H1 (cell line): ENCODE measurements around the gene RANBP6. TPM values are rescaled to one million over a fixed set of nuclear protein-coding genes. Genes with fewer than 3 reads are reported as not detected.
A peak's percentile ranks its signal among the peaks of the same experiment; 100 is the strongest.

Experiments
- CTCF ChIA-PET: fragments of 300-600 bp; sonication (Branson Sonifier 250); formaldehyde crosslinking; loops from one replicate; lab custom pipeline; 2021; ENCODE audit not compliant: partially characterized antibody; lab: Charles Lee
- POLR2A ChIA-PET: fragments of 300-600 bp; sonication (Branson Sonifier 250); formaldehyde crosslinking; loops from one replicate; lab custom pipeline; 2021; ENCODE audit warnings: inconsistent platforms; ENCODE audit not compliant: partially characterized antibody; lab: Charles Lee
- DNase-seq, 2 experiments: peaks; one replicate each; pipeline versions ENCODE4 v3.0.0 to v3.0.0-alpha.2; 2010 to 2022; ENCODE audit warnings: low spot score in 2 of 2, low read depth in 1 of 2, mixed read lengths in 1 of 2
- FAIRE-seq: peaks from 2 replicates; lab custom pipeline; 2011; peaks lifted over from hg19 to GRCh38; lab: Jason Lieb, UNC
- H2AFZ ChIP-seq: 2 replicates; pipeline ENCODE4 v1.8.1; 2012; ENCODE audit warnings: low read length, inconsistent platforms
- H2AK5ac ChIP-seq: 2 replicates; pipeline ENCODE4 v1.6.1; 2013; ENCODE audit warnings: low read depth, low read length
- H2BK120ac ChIP-seq: replicated peaks from 2 replicates; pipeline ENCODE3; 2013; ENCODE audit warnings: low read depth, low read length, inconsistent platforms
- H2BK12ac ChIP-seq: 2 replicates; pipeline ENCODE4 v1.6.1; 2013; ENCODE audit warnings: low read depth, low read length
- H2BK15ac ChIP-seq: 2 replicates; pipeline ENCODE4 v1.6.1; 2013; ENCODE audit warnings: low read length
- H2BK20ac ChIP-seq: 2 replicates; pipeline ENCODE4 v1.6.1; 2013; ENCODE audit warnings: low read length
- H2BK5ac ChIP-seq: 2 replicates; pipeline ENCODE4 v1.6.1; 2013; ENCODE audit warnings: low read depth, low read length
- H3K14ac ChIP-seq: 2 replicates; pipeline ENCODE4 v1.6.1; 2013; ENCODE audit warnings: inconsistent platforms; ENCODE audit not compliant: insufficient read length
- H3K18ac ChIP-seq: 2 replicates; pipeline ENCODE4 v1.6.1; 2013; ENCODE audit warnings: low read length; ENCODE audit errors: extremely low read depth
- H3K23ac ChIP-seq: 2 replicates; pipeline ENCODE4 v1.6.1; 2013; ENCODE audit warnings: inconsistent platforms; ENCODE audit not compliant: insufficient read length
- H3K23me2 ChIP-seq: 2 replicates; pipeline ENCODE4 v1.6.1; 2013; ENCODE audit warnings: low read depth, low read length
- H3K27ac ChIP-seq: 2 replicates; pipeline ENCODE4 v1.6.1; 2011; ENCODE audit warnings: low read depth, low read length, inconsistent platforms
- H3K27me3 ChIP-seq, 4 experiments: replicated peaks in 1 of 4; 1 replicate in 1 of 4; 2 replicates in 3 of 4; pipeline versions ENCODE4 v1.6.1 to v1.8.1; 2011 to 2013; ENCODE audit warnings: low read length in 3 of 4, mild to moderate bottlenecking in 3 of 4, inconsistent platforms in 2 of 4, mixed read lengths in 2 of 4, moderate library complexity in 1 of 4; ENCODE audit not compliant: control insufficient read depth in 3 of 4, insufficient read depth in 3 of 4; ENCODE audit errors: extremely low read depth in 1 of 4
- H3K36me3 ChIP-seq, 4 experiments: 2 replicates each; pipeline versions ENCODE4 v1.6.1 to v1.8.1; 2011 to 2013; ENCODE audit warnings: mild to moderate bottlenecking in 4 of 4, low read length in 3 of 4, moderate library complexity in 2 of 4, control low read depth in 1 of 4, inconsistent platforms in 1 of 4; ENCODE audit not compliant: insufficient read depth in 4 of 4, control insufficient read depth in 2 of 4
- H3K4ac ChIP-seq: replicated peaks from 2 replicates; pipeline ENCODE3; 2013; ENCODE audit warnings: low read length, low read depth, mixed read lengths, inconsistent platforms; ENCODE audit not compliant: insufficient read length
- H3K4me1 ChIP-seq, 4 experiments: replicated peaks in 1 of 4; 1 replicate in 1 of 4; 2 replicates in 3 of 4; pipeline versions ENCODE4 v1.6.1 to v1.8.1; 2011 to 2013; ENCODE audit warnings: low read length in 3 of 4, inconsistent platforms in 2 of 4, mixed read lengths in 1 of 4; ENCODE audit not compliant: insufficient read depth in 4 of 4, control insufficient read depth in 3 of 4
- H3K4me2 ChIP-seq, 2 experiments: 2 replicates each; pipeline versions ENCODE4 v1.6.1 to v1.8.1; 2011 to 2013; ENCODE audit warnings: low read depth in 2 of 2, low read length in 2 of 2, control low read depth in 1 of 2, inconsistent platforms in 1 of 2, mild to moderate bottlenecking in 1 of 2; ENCODE audit not compliant: insufficient read depth in 1 of 2
- H3K4me3 ChIP-seq, 4 experiments: fragments of 200-600, 300-600 bp in 1 of 4; sonication (generic), shearing (Covaris generic), sonication (Bioruptor Twin) in 1 of 4; 2 replicates each; pipeline versions ENCODE4 v1.5.1 to v1.8.1; 2011 to 2016; ENCODE audit warnings: low read length in 4 of 4, low read depth in 3 of 4, control low read depth in 2 of 4, inconsistent platforms in 2 of 4, mild to moderate bottlenecking in 2 of 4, mixed read lengths in 1 of 4, moderate library complexity in 1 of 4; ENCODE audit not compliant: insufficient read depth in 2 of 4; ENCODE audit errors: extremely low read depth in 1 of 4
- H3K56ac ChIP-seq: replicated peaks from 2 replicates; pipeline ENCODE3; 2013; ENCODE audit warnings: low read depth, mild to moderate bottlenecking, mixed read lengths, low read length, inconsistent platforms; ENCODE audit not compliant: insufficient read length
- H3K79me1 ChIP-seq: 2 replicates; pipeline ENCODE4 v1.6.1; 2013; ENCODE audit warnings: low read depth, low read length, control low read depth
- H3K79me2 ChIP-seq, 2 experiments: 2 replicates each; pipeline versions ENCODE4 v1.6.1 to v1.8.1; 2012 to 2013; ENCODE audit warnings: low read length in 2 of 2, mild to moderate bottlenecking in 2 of 2, inconsistent platforms in 1 of 2; ENCODE audit not compliant: insufficient read depth in 2 of 2, control insufficient read depth in 1 of 2
- H3K9ac ChIP-seq, 4 experiments: replicated peaks in 1 of 4; 1 replicate in 1 of 4; 2 replicates in 3 of 4; pipeline versions ENCODE4 v1.6.1 to v1.8.1; 2011 to 2013; ENCODE audit warnings: low read depth in 3 of 4, low read length in 3 of 4, control low read depth in 2 of 4, mild to moderate bottlenecking in 2 of 4, moderate library complexity in 2 of 4, inconsistent platforms in 1 of 4; ENCODE audit errors: extremely low read depth in 1 of 4
- H3K9me3 ChIP-seq, 2 experiments: 2 replicates each; pipeline versions ENCODE4 v1.6.1 to v1.8.1; 2012 to 2013; ENCODE audit warnings: mild to moderate bottlenecking in 2 of 2, moderate library complexity in 2 of 2, control low read depth in 1 of 2, inconsistent platforms in 1 of 2, low read depth in 1 of 2, low read length in 1 of 2, mixed read lengths in 1 of 2; ENCODE audit not compliant: insufficient read depth in 2 of 2
- H4K20me1 ChIP-seq, 2 experiments: replicated peaks in 1 of 2; 2 replicates each; pipeline versions ENCODE3 to v1.8.1; 2011 to 2013; ENCODE audit warnings: inconsistent platforms in 2 of 2, low read length in 2 of 2, mild to moderate bottlenecking in 1 of 2; ENCODE audit not compliant: insufficient read depth in 2 of 2, control insufficient read depth in 1 of 2
- H4K5ac ChIP-seq: 2 replicates; pipeline ENCODE4 v1.6.1; 2013; ENCODE audit warnings: low read length, low read depth, mixed read lengths, inconsistent platforms; ENCODE audit not compliant: insufficient read length
- H4K8ac ChIP-seq: 2 replicates; pipeline ENCODE4 v1.8.0; 2013; ENCODE audit warnings: mild to moderate bottlenecking, moderate library complexity, low read length, inconsistent platforms; ENCODE audit not compliant: insufficient read depth; ENCODE audit errors: extremely low read depth
- H4K91ac ChIP-seq: replicated peaks from 2 replicates; pipeline ENCODE3; 2013; ENCODE audit warnings: low read length, mixed read lengths, inconsistent platforms; ENCODE audit not compliant: insufficient read length
- ASH2L ChIP-seq: fragments of 200-600, 300-600 bp; sonication (generic); IDR thresholded peaks from one replicate; pipeline ENCODE4 v1.7.1; 2017; ENCODE audit warnings: low read length
- CHD1 ChIP-seq: IDR thresholded peaks from 2 replicates; pipeline ENCODE4 v1.6.1; 2012; ENCODE audit warnings: low read depth, low read length, improper control_type of control experiment
- JUND ChIP-seq: IDR thresholded peaks from 2 replicates; pipeline ENCODE4 v1.6.1; 2011; ENCODE audit warnings: mild to moderate bottlenecking, improper control_type of control experiment, low read length
- MAFK ChIP-seq: IDR thresholded peaks from 2 replicates; pipeline ENCODE4 v1.6.1; 2012; ENCODE audit warnings: low read depth, mild to moderate bottlenecking, improper control_type of control experiment, low read length
- NRF1 ChIP-seq: IDR thresholded peaks from 2 replicates; pipeline ENCODE4 v1.6.1; 2011; ENCODE audit warnings: mild to moderate bottlenecking, low read depth, low read length, improper control_type of control experiment
- RAD21 ChIP-seq, 2 experiments: IDR thresholded peaks in 1 of 2; conservative IDR thresholded peaks in 1 of 2; 2 replicates each; pipeline ENCODE4 v1.6.1; 2011; ENCODE audit warnings: low read depth in 2 of 2, low read length in 2 of 2, improper control_type of control experiment in 1 of 2, inconsistent platforms in 1 of 2, mild to moderate bottlenecking in 1 of 2, moderate library complexity in 1 of 2
- SUZ12 ChIP-seq: fragments of 200-600 bp; sonication (generic); IDR thresholded peaks from 2 replicates; pipeline ENCODE4 v1.6.1; 2012; ENCODE audit warnings: mild to moderate bottlenecking, inconsistent platforms, low read length, moderate library complexity, mixed read lengths
- WGBS, 2 experiments: shearing (Covaris generic) in 1 of 2; methylation state at CpG; one replicate each; pipeline versions ENCODE4 v1.1.6 to v1.1.7; 2013 to 2015; ENCODE audit warnings: low lambda C conversion rate in 2 of 2, mixed read lengths in 2 of 2, inconsistent platforms in 1 of 2, low coverage in 1 of 2, missing lambda C conversion rate in 1 of 2; ENCODE audit not compliant: insufficient replicate concordance in 2 of 2, insufficient coverage in 1 of 2, insufficient read length in 1 of 2; ENCODE audit errors: extremely low coverage in 1 of 2, missing lambda C conversion rate in 1 of 2; 5-methylcytosine and 5-hydroxymethylcytosine counted together
- polyA plus RNA-seq, 7 experiments: library from polyadenylated mRNA; depleted of rRNA in 3 of 7; stranded (reverse) in 5 of 7; unstranded in 2 of 7; fragments of >200 nt in 5 of 7; fragments of 200-250 nt in 2 of 7; gene quantifications; 1 replicate in 5 of 7; 2 replicates in 1 of 7; 4 replicates in 1 of 7; pipeline versions ENCODE4 v1.2.1 to v1.2.3, GENCODE V29; 2011 to 2013; ENCODE audit warnings: missing spikeins in 2 of 7, mixed read lengths in 2 of 7
- total RNA-seq: library from RNA; stranded (reverse); fragmentation: NEBNext Ultra II Directional; extraction: Animal tissue kit (Norgen Biotek cat#: 25700); gene quantifications from 2 replicates; pipeline ENCODE4 v1.2.1, GENCODE V29; 2021
- TF ChIP-seq, protein P1 (sequence below), 3 experiments: IDR thresholded peaks; 1 replicate in 2 of 3; 2 replicates in 1 of 3; pipeline versions ENCODE4 v1.5.1 to v1.6.1; 2011; ENCODE audit warnings: low read length in 3 of 3, mild to moderate bottlenecking in 3 of 3, inconsistent platforms in 2 of 3, low read depth in 1 of 3, moderate library complexity in 1 of 3; ENCODE audit not compliant: insufficient read depth in 1 of 3; ENCODE audit errors: control extremely low read depth in 1 of 3

The RANBP6 gene
- total and polyA plus RNA-seq, 2 of the 8 experiments (the other 6 are each of a cell fraction or from before 2014, with no cell fraction given), result 5.7 to 18.8 TPM

DNA sequence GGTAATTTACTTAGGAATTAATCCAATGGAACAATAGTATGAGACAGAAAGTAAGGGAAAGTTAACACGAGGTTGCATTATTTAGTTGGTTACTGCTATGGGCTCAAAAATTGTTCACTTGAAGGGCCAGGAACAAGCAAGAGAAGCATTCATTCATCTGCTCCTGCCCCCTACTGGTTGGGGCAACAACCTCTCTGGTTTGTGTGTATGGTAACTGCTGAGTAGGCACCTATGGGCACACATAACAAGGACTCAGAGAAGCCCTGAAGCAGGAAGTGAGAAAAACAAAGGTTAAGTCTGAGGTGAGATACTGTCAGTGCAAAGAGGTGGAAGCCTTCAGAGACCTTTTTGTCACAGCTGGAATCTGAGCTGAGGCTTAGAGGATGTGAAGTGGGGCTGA is 34.4 kb upstream of the RANBP6 start:
- Histone ChIP-seq H3K27me3 (no peaks in the 10 kb centered on the region), H3K79me1 (no peaks in the 10 kb centered on the region), H4K91ac (no peak overlapping the region), H2BK20ac (no peak overlapping the region), H2AFZ (peak overlapping the region; percentile 0; the same call in 1 of the 2 replicates), H3K79me2 (no peaks in the 10 kb centered on the region), H4K8ac (no peak overlapping the region), H2BK120ac (no peak overlapping the region), H2BK12ac (no peak overlapping the region), H3K23ac (no peak overlapping the region), H3K9ac (no peak overlapping the region), H3K27ac (no peak overlapping the region), H3K4me3 (no peak overlapping the region), H3K18ac (no peak overlapping the region), H2BK15ac (no peak overlapping the region), H3K56ac (no peak overlapping the region), H2AK5ac (no peak overlapping the region), H4K5ac (no peak overlapping the region), H3K23me2 (no peaks in the 10 kb centered on the region; the same call in 1 of the 2 replicates), H3K4me1 (0 out of 7 replicates have a peak, but pooled peaks cover 0 to 4% (median 0%) of the 10 kb centered on the region in 4 experiments), H3K4ac (no peak overlapping the region), H3K9me3 (no peaks in the 10 kb centered on the region), H3K4me2 (no peak overlapping the region), H3K36me3 (no peaks in the 10 kb centered on the region), H4K20me1 (no peaks in the 10 kb centered on the region)
- no peak for DNase-seq
- ChIA-PET CTCF (interaction anchor here (0.7 to 3.2 kb wide), 5 partner anchors 19 to 363 kb away, joined by 3 to 26 read pairs (median 4); no protein-coding TSS in a partner anchor), POLR2A (no interaction called here)
- WGBS, 2 experiments, result 57% methylated on average over 1 of the region's 1 CpG; no CpG with 5 or more reads in 1 of the 2 experiments
- no peak for FAIRE-seq
- peak; percentile 35 to 54; a peak in 3 of 4 replicates for TF ChIP-seq RAD21 (IDR thresholded peaks at IDR 0.05 in 1 of 2, conservative IDR thresholded peaks at IDR 0.05 in 1 of 2; ENCODE audit: low read depth in 2 of 2, low read length in 2 of 2)
- TF ChIP-seq MAFK, result peak; percentile 96
- no peak for TF ChIP-seq CHD1
- TF ChIP-seq ASH2L, result no peak
- TF ChIP-seq JUND, result no peak
- TF ChIP-seq NRF1, result no peak
- TF ChIP-seq, protein P1, sequence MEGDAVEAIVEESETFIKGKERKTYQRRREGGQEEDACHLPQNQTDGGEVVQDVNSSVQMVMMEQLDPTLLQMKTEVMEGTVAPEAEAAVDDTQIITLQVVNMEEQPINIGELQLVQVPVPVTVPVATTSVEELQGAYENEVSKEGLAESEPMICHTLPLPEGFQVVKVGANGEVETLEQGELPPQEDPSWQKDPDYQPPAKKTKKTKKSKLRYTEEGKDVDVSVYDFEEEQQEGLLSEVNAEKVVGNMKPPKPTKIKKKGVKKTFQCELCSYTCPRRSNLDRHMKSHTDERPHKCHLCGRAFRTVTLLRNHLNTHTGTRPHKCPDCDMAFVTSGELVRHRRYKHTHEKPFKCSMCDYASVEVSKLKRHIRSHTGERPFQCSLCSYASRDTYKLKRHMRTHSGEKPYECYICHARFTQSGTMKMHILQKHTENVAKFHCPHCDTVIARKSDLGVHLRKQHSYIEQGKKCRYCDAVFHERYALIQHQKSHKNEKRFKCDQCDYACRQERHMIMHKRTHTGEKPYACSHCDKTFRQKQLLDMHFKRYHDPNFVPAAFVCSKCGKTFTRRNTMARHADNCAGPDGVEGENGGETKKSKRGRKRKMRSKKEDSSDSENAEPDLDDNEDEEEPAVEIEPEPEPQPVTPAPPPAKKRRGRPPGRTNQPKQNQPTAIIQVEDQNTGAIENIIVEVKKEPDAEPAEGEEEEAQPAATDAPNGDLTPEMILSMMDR (IDR thresholded peaks at IDR 0.05; ENCODE audit: control extremely low read depth in 1 of 3, insufficient read depth in 1 of 3, low read depth in 1 of 3, low read length in 3 of 3), result peak; percentile 40 to 67 (median 41)
- TF ChIP-seq SUZ12, result no peak
- TF ChIP-seq, all 59 proteins: peak for 3
- H2BK5ac ChIP-seq, result no peak overlapping the region
- H3K14ac ChIP-seq, result no peak overlapping the region
